Vagina (tissue), 2 donors: ENCODE results near the gene CCDC34.

Experiments
- POLR2A ChIP-seq, 2 donors: fragments of 450-650 bp; IDR thresholded peaks; one replicate each; pipeline ENCODE4 v1.6.1; 2017; ENCODE audit warnings: antibody characterized with exemption in 2 of 2, mild to moderate bottlenecking in 2 of 2, moderate library complexity in 2 of 2
- POLR2AphosphoS5 ChIP-seq, 2 donors: sonication (generic); formaldehyde crosslinking; IDR thresholded peaks; one replicate each; pipeline ENCODE4 v1.9.0; 2017; ENCODE audit warnings: antibody characterized with exemption in 2 of 2, mild to moderate bottlenecking in 2 of 2, low read depth in 1 of 2; ENCODE audit not compliant: insufficient read depth in 1 of 2
- TF ChIP-seq, protein P1 (sequence below), 3 experiments: fragments of 450-650 bp in 2 of 3; fragments of 200-600 bp in 1 of 3; sonication (generic) in 1 of 3; IDR thresholded peaks; one replicate each; pipeline ENCODE4 v1.5.1; 2017 to 2019; ENCODE audit warnings: antibody characterized with exemption in 3 of 3, mild to moderate bottlenecking in 2 of 3, moderate library complexity in 2 of 3

DNA sequence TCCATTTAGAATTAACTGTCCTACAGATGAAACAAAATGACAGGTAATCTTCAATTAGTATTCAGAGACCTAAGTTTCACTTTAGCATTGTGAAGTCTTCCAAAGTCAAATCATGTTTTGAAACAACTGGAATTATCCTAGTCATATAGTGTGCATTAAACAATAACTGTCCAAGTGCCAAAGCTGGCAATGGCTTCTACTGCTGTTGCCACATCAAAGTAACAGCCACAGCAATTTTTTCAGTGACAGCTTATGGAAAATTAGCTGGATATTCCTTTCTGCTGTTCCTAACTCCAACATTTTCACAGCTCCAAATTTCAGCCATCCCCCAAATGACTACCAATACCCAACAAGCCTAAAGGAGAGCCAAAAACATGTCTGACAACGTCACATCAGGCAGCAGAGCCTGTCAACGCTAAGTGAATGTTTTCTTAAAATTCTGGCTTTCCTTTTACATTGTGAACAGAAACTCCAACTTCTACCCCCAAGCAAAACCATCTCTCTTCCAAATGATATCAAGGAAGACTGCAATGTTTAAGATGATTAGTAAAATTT is 45.3 kb upstream of the CCDC34 start:
- TF ChIP-seq, protein P1, sequence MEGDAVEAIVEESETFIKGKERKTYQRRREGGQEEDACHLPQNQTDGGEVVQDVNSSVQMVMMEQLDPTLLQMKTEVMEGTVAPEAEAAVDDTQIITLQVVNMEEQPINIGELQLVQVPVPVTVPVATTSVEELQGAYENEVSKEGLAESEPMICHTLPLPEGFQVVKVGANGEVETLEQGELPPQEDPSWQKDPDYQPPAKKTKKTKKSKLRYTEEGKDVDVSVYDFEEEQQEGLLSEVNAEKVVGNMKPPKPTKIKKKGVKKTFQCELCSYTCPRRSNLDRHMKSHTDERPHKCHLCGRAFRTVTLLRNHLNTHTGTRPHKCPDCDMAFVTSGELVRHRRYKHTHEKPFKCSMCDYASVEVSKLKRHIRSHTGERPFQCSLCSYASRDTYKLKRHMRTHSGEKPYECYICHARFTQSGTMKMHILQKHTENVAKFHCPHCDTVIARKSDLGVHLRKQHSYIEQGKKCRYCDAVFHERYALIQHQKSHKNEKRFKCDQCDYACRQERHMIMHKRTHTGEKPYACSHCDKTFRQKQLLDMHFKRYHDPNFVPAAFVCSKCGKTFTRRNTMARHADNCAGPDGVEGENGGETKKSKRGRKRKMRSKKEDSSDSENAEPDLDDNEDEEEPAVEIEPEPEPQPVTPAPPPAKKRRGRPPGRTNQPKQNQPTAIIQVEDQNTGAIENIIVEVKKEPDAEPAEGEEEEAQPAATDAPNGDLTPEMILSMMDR (IDR thresholded peaks at IDR 0.05) = no peak
- TF ChIP-seq POLR2A (IDR thresholded peaks at IDR 0.05) = no peak
- peak in 1 of 2 donors; percentile 26 for TF ChIP-seq POLR2AphosphoS5 (IDR thresholded peaks at IDR 0.05; ENCODE audit: insufficient read depth in 1 of 2, low read depth in 1 of 2)
